H9 (cell line): Measurements from ENCODE around the gene FBN1. TPM values are rescaled to one million over a fixed set of nuclear protein-coding genes. Genes with fewer than 3 reads are reported as not detected.

Source experiments
- DNase-seq: peaks from one replicate; pipeline ENCODE4 v3.0.0-alpha.2; 2017
- H2AFZ ChIP-seq: one replicate; pipeline ENCODE4 v1.6.1; 2013; ENCODE audit warnings: mild to moderate bottlenecking, low read length, control low read depth, moderate library complexity
- H2AK5ac ChIP-seq: 2 replicates; pipeline ENCODE4 v1.6.1; 2013; ENCODE audit warnings: low read length, control low read depth, mixed read lengths; ENCODE audit not compliant: insufficient read length
- H2BK120ac ChIP-seq: one replicate; pipeline ENCODE4 v1.6.1; 2013; ENCODE audit warnings: low read depth, mild to moderate bottlenecking, low read length, control low read depth, inconsistent platforms; ENCODE audit not compliant: poor library complexity, severe bottlenecking
- H2BK12ac ChIP-seq: 2 replicates; pipeline ENCODE4 v1.6.1; 2013; ENCODE audit warnings: low read length, control low read depth, mixed read lengths, low read depth; ENCODE audit not compliant: insufficient read length
- H2BK15ac ChIP-seq: 2 replicates; pipeline ENCODE4 v1.6.1; 2013; ENCODE audit warnings: low read depth, low read length, control low read depth
- H2BK20ac ChIP-seq: one replicate; pipeline ENCODE4 v1.6.1; 2013; ENCODE audit warnings: low read depth, mild to moderate bottlenecking, low read length, control low read depth, inconsistent platforms; ENCODE audit not compliant: poor library complexity, severe bottlenecking
- H2BK5ac ChIP-seq: 2 replicates; pipeline ENCODE4 v1.6.1; 2013; ENCODE audit warnings: low read length, control low read depth, mixed read lengths; ENCODE audit not compliant: insufficient read length
- H3K14ac ChIP-seq: 2 replicates; pipeline ENCODE4 v1.6.1; 2013; ENCODE audit warnings: low read length, control low read depth; ENCODE audit not compliant: insufficient read depth
- H3K18ac ChIP-seq: 2 replicates; pipeline ENCODE4 v1.6.1; 2013; ENCODE audit warnings: low read depth, mild to moderate bottlenecking, mixed read lengths, low read length, control low read depth; ENCODE audit not compliant: insufficient read length
- H3K23ac ChIP-seq: 2 replicates; pipeline ENCODE4 v1.6.1; 2013; ENCODE audit warnings: low read length, control low read depth, mixed read lengths, low read depth; ENCODE audit not compliant: insufficient read length
- H3K23me2 ChIP-seq: 2 replicates; pipeline ENCODE4 v1.6.1; 2013; ENCODE audit warnings: low read depth, mild to moderate bottlenecking, mixed read lengths, low read length, control low read depth; ENCODE audit not compliant: insufficient read length, poor library complexity, severe bottlenecking
- H3K27ac ChIP-seq: 2 replicates; pipeline ENCODE4 v1.5.1; 2013; ENCODE audit warnings: low read length, control low read depth, mixed read lengths, low read depth; ENCODE audit not compliant: insufficient read length
- H3K27me3 ChIP-seq: 2 replicates; pipeline ENCODE4 v1.6.1; 2013; ENCODE audit warnings: low read length, control low read depth, inconsistent platforms; ENCODE audit not compliant: insufficient read depth
- H3K4ac ChIP-seq: 2 replicates; pipeline ENCODE4 v1.6.1; 2013; ENCODE audit warnings: low read depth, mild to moderate bottlenecking, control low read depth, inconsistent platforms, low read length, moderate library complexity
- H3K4me1 ChIP-seq: 2 replicates; pipeline ENCODE4 v1.6.1; 2013; ENCODE audit warnings: low read length, control low read depth, inconsistent platforms; ENCODE audit not compliant: insufficient read depth
- H3K4me2 ChIP-seq: 2 replicates; pipeline ENCODE4 v1.6.1; 2013; ENCODE audit warnings: low read length, control low read depth, mixed read lengths; ENCODE audit not compliant: insufficient read length, insufficient read depth
- H3K56ac ChIP-seq: 2 replicates; pipeline ENCODE4 v1.6.1; 2013; ENCODE audit warnings: low read depth, mild to moderate bottlenecking, mixed read lengths, low read length, control low read depth; ENCODE audit not compliant: insufficient read length
- H3K79me1 ChIP-seq: 2 replicates; pipeline ENCODE4 v1.6.1; 2013; ENCODE audit warnings: low read depth, mild to moderate bottlenecking, moderate library complexity, low read length, control low read depth, inconsistent platforms; ENCODE audit not compliant: insufficient read depth, poor library complexity, severe bottlenecking
- H3K79me2 ChIP-seq: 2 replicates; pipeline ENCODE4 v1.6.1; 2013; ENCODE audit warnings: low read length, control low read depth, inconsistent platforms; ENCODE audit not compliant: insufficient read depth
- H3K9ac ChIP-seq: 2 replicates; pipeline ENCODE4 v1.6.1; 2013; ENCODE audit warnings: low read length, control low read depth, mixed read lengths; ENCODE audit not compliant: insufficient read length; ENCODE audit errors: extremely low read depth
- H3K9me3 ChIP-seq: one replicate; pipeline ENCODE4 v1.6.1; 2013; ENCODE audit warnings: low read depth, low read length, inconsistent platforms; ENCODE audit not compliant: control insufficient read depth
- H3T11ph ChIP-seq: one replicate; pipeline ENCODE4 v1.6.1; 2013; ENCODE audit warnings: mild to moderate bottlenecking, low read length, control low read depth, inconsistent platforms
- H4K20me1 ChIP-seq: one replicate; pipeline ENCODE4 v1.6.1; 2013; ENCODE audit not compliant: control insufficient read depth, insufficient read length, insufficient read depth
- H4K5ac ChIP-seq: 2 replicates; pipeline ENCODE4 v1.6.1; 2013; ENCODE audit warnings: low read depth, mild to moderate bottlenecking, mixed read lengths, low read length, control low read depth; ENCODE audit not compliant: insufficient read length
- H4K8ac ChIP-seq: replicated peaks from 2 replicates; pipeline ENCODE4 v1.6.1; 2013; ENCODE audit warnings: low read length, control low read depth, mixed read lengths, low read depth; ENCODE audit not compliant: insufficient read length
- H4K91ac ChIP-seq: 2 replicates; pipeline ENCODE4 v1.6.1; 2013; ENCODE audit warnings: low read depth, mild to moderate bottlenecking, moderate library complexity, mixed read lengths, low read length, control low read depth; ENCODE audit not compliant: insufficient read length
- H3K27ac Mint-ChIP-seq, 3 experiments: 2 replicates in 2 of 3; 3 replicates in 1 of 3; pipeline ENCODE4 v1.8.0; 2020 to 2021; ENCODE audit warnings: mixed read lengths in 3 of 3, mild to moderate bottlenecking in 1 of 3, moderate library complexity in 1 of 3
- H3K27me3 Mint-ChIP-seq: 2 replicates; pipeline ENCODE4 v1.8.0; 2021; ENCODE audit warnings: low read depth, mild to moderate bottlenecking, moderate library complexity, mixed read lengths
- H3K36me3 Mint-ChIP-seq, 3 experiments: 2 replicates in 2 of 3; 3 replicates in 1 of 3; pipeline ENCODE4 v1.8.0; 2020 to 2021; ENCODE audit warnings: low read depth in 3 of 3, mixed read lengths in 3 of 3; ENCODE audit not compliant: insufficient read depth in 1 of 3
- H3K4me1 Mint-ChIP-seq, 2 experiments: 2 replicates each; pipeline ENCODE4 v1.8.0; 2020; ENCODE audit warnings: mixed read lengths in 2 of 2
- H3K4me3 Mint-ChIP-seq, 2 experiments: 2 replicates in 1 of 2; 3 replicates in 1 of 2; pipeline ENCODE4 v1.8.0; 2020 to 2021; ENCODE audit warnings: mild to moderate bottlenecking in 2 of 2, mixed read lengths in 2 of 2, moderate library complexity in 1 of 2
- H3K9me3 Mint-ChIP-seq, 2 experiments: 2 replicates in 1 of 2; 3 replicates in 1 of 2; pipeline ENCODE4 v1.8.0; 2020; ENCODE audit warnings: mild to moderate bottlenecking in 2 of 2, mixed read lengths in 2 of 2, moderate library complexity in 1 of 2
- CTCF ChIP-seq: fragments of 200-600 bp; sonication (generic); conservative IDR thresholded peaks from 3 replicates; pipeline ENCODE4 v1.8.0; 2021; ENCODE audit warnings: antibody characterized with exemption, mild to moderate bottlenecking
- WGBS: extraction: QIAGEN DNeasy Blood & Tissue Kit; methylation state at CpG from one replicate; pipeline ENCODE4 v1.1.7; 2013; ENCODE audit warnings: missing lambda C conversion rate, low lambda C conversion rate, mixed read lengths; ENCODE audit not compliant: insufficient read length; ENCODE audit errors: extremely low coverage; 5-methylcytosine and 5-hydroxymethylcytosine counted together
- total RNA-seq: library from RNA; stranded (reverse); gene quantifications from 2 replicates; pipeline ENCODE4 v1.2.1, GENCODE V29; 2021

Gene FBN1
- total RNA-seq, 1 experiment from 2014 or later: 3.6 TPM

- no peak overlapping the region for H3K23ac ChIP-seq
- no peak for TF ChIP-seq CTCF
- peaks cover 55% of the 10 kb centered on the region for H3K27me3 Mint-ChIP-seq
- H3K27ac Mint-ChIP-seq: no peak overlapping the region
- H3K18ac ChIP-seq: peak overlapping the region; percentile 17
- H3K56ac ChIP-seq: no peak overlapping the region
- H3K4ac ChIP-seq: no peak overlapping the region; the same call in 1 of the 2 replicates
- H3K23me2 ChIP-seq: peaks cover 23% of the 10 kb centered on the region
- H3K27me3 ChIP-seq: peaks cover 12% of the 10 kb centered on the region; the same call in 1 of the 2 replicates
- no peaks in the 10 kb centered on the region for H3K79me1 ChIP-seq
- no peaks in the 10 kb centered on the region for H4K20me1 ChIP-seq
- no peaks in the 10 kb centered on the region for H3K9me3 ChIP-seq
- H3K4me3 Mint-ChIP-seq: peak overlapping the region; percentile 74 to 76
- peak overlapping the region; percentile 45 for H3K14ac ChIP-seq
- H4K91ac ChIP-seq: no peak overlapping the region
- no peak overlapping the region for H2BK12ac ChIP-seq
- no peaks in the 10 kb centered on the region for H3K36me3 Mint-ChIP-seq
- peak overlapping the region; percentile 50 for H3K9ac ChIP-seq
- no peak for DNase-seq
- H2BK5ac ChIP-seq: no peak overlapping the region
- peak overlapping the region; percentile 92 for H3K4me2 ChIP-seq
- H3K4me1 ChIP-seq: peaks cover 5% of the 10 kb centered on the region
- no CpG with 5 or more reads among the region's 11 CpGs for WGBS
- no peak overlapping the region for H2AFZ ChIP-seq
- no peaks in the 10 kb centered on the region for H3K79me2 ChIP-seq
- H3K9me3 Mint-ChIP-seq: no peaks in the 10 kb centered on the region
- H2BK15ac ChIP-seq: no peak overlapping the region
- H4K5ac ChIP-seq: no peak overlapping the region
- H4K8ac ChIP-seq: no peak overlapping the region
- no peak overlapping the region for H2BK120ac ChIP-seq
- no peak overlapping the region for H3K27ac ChIP-seq
- peaks cover 23 to 28% of the 10 kb centered on the region in 2 experiments for H3K4me1 Mint-ChIP-seq
- no peak overlapping the region for H2AK5ac ChIP-seq
- no peak overlapping the region for H3T11ph ChIP-seq
- no peak overlapping the region for H2BK20ac ChIP-seq
Measured at GRCh38 chr15:48646331-48646730, 822 bp upstream of the FBN1 start.
